Testis (tissue), 2 donors: Measurements from ENCODE around the gene C2CD4D.

Source experiments
- POLR2A ChIP-seq: fragments of 450-650 bp; IDR thresholded peaks from one replicate; pipeline ENCODE4 v1.6.1; 2017; ENCODE audit warnings: antibody characterized with exemption, mild to moderate bottlenecking, moderate library complexity
- TF ChIP-seq, protein P1 (sequence below), 3 experiments: fragments of 450-650 bp in 2 of 3; fragments of 200-600 bp in 1 of 3; sonication (generic) in 1 of 3; IDR thresholded peaks; one replicate each; pipeline ENCODE4 v1.5.1; 2016 to 2019; ENCODE audit warnings: antibody characterized with exemption in 3 of 3, mild to moderate bottlenecking in 2 of 3, moderate library complexity in 1 of 3

DNA sequence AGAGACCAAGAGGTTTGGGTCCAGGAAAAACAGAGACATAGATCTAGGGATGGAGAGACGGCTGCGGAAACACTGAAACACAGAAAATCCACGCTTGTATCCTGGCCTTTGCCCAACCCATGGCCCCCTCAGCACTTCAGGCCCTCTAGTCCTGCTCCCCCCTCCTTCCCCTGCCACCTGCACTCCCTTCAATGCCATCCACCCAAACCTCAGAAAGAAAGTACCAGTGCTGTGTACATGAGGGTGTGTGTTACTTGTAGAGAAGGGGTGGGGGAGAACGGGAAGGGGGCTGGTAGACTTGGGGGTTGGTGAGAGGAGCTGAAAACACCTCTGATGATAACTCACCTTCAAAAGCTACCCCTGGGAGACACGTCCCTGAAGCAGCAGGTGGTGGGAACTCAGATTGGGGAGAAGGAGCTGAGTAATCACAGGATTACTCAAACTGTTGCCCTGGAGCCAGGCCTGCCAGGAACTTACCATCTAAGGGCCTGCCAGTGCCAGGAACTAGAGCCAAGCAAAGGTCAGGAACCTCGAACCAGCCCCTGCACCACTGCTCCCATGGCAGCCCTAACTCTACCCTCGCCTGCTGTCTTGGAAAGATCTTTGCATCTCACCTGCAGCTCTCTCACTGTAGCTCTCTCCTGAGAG, 19.5 kb downstream of the C2CD4D start:
- TF ChIP-seq, protein P1, sequence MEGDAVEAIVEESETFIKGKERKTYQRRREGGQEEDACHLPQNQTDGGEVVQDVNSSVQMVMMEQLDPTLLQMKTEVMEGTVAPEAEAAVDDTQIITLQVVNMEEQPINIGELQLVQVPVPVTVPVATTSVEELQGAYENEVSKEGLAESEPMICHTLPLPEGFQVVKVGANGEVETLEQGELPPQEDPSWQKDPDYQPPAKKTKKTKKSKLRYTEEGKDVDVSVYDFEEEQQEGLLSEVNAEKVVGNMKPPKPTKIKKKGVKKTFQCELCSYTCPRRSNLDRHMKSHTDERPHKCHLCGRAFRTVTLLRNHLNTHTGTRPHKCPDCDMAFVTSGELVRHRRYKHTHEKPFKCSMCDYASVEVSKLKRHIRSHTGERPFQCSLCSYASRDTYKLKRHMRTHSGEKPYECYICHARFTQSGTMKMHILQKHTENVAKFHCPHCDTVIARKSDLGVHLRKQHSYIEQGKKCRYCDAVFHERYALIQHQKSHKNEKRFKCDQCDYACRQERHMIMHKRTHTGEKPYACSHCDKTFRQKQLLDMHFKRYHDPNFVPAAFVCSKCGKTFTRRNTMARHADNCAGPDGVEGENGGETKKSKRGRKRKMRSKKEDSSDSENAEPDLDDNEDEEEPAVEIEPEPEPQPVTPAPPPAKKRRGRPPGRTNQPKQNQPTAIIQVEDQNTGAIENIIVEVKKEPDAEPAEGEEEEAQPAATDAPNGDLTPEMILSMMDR (IDR thresholded peaks at IDR 0.05): no peak
- no peak for TF ChIP-seq POLR2A
